Measurements from ENCODE around the gene PRMT6.
"Not testable (repeated sequence)": the region's sequence is repeated elsewhere in the genome, so short reads cannot be mapped to it uniquely, and the experiment has no call there.

Gene PRMT6

DNA sequence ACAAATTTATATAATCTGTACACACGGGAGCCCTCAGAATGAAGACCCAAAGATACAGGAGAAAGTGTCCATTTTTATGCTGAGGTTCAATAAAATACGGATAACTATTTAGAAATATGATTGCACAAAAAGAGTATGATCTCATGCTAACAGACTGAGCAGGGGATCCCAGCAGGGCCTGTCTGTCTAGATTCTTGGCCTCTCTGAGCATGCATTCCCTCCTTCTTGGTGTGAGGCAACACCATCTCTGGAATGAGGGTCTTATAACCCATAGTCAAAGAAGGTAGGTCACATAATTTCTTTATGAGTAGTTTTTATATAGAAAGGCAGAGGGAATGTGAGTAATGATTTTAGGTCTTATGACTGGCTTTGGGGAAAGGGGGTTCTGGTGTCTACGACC is 5.4 kb downstream of the PRMT6 start:
- DNase-seq (ENCODE audit: low read depth) = no peak
- in situ Hi-C loops (cut with HindIII; ENCODE audit: low sequenced_read_pairs) = no loop called here
- H3K4me3 ChIP-seq (ENCODE audit: low read depth, low read length) = no peak overlapping the region
- TF ChIP-seq, protein P1, sequence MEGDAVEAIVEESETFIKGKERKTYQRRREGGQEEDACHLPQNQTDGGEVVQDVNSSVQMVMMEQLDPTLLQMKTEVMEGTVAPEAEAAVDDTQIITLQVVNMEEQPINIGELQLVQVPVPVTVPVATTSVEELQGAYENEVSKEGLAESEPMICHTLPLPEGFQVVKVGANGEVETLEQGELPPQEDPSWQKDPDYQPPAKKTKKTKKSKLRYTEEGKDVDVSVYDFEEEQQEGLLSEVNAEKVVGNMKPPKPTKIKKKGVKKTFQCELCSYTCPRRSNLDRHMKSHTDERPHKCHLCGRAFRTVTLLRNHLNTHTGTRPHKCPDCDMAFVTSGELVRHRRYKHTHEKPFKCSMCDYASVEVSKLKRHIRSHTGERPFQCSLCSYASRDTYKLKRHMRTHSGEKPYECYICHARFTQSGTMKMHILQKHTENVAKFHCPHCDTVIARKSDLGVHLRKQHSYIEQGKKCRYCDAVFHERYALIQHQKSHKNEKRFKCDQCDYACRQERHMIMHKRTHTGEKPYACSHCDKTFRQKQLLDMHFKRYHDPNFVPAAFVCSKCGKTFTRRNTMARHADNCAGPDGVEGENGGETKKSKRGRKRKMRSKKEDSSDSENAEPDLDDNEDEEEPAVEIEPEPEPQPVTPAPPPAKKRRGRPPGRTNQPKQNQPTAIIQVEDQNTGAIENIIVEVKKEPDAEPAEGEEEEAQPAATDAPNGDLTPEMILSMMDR (IDR thresholded peaks at IDR 0.05; ENCODE audit: low read depth, low read length, missing control alignments) = no peak

DNA sequence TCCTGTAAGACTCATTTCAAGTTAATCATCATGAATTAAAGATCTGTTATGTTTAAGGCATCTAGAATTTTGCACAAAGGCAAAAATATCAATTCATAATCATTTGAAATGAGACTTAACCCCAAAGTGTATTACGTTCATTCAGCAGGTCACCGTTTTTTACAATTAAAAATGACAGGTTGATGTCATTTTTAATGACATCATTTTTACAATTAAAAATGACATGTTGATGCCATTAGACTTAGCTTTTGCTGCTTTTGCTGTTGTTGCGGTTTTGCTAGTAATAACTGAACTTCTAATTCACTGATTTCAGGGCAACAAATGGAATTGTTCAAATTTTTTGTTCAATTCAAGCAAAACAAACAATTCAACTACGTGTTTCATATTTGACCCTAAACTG is 17.0 kb downstream of the PRMT6 start:
- TF ChIP-seq, protein P1 (IDR thresholded peaks at IDR 0.05; ENCODE audit: low read depth, low read length, missing control alignments) = no peak
- H3K4me3 ChIP-seq (ENCODE audit: low read depth, low read length) = no peak overlapping the region
- in situ Hi-C loops (cut with HindIII; ENCODE audit: low sequenced_read_pairs) = no loop called here
- DNase-seq (ENCODE audit: low read depth) = no peak

DNA sequence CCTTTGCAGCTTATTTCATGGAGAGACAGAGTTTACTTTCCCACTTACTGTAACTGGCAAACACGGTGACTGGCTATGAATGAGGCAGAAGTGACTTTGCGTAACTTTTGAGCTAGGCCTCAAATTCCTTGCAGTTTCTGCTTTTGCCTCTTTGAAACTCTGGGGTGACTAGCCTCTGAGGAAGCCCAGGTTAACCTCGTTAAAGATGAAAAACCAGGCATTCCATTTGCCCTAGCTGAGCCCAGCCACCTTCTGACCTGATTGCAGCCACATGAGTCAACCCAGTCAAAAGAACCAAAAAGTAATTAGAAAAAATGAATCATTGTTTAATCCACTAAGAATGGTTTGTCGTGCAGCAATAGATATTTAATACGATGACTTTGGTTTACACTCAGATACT is 20.4 kb downstream of the PRMT6 start:
- peak; percentile 32 for DNase-seq (ENCODE audit: low read depth)
- no peak overlapping the region for H3K4me3 ChIP-seq (ENCODE audit: low read depth, low read length)
- TF ChIP-seq, protein P1 (IDR thresholded peaks at IDR 0.05; ENCODE audit: low read depth, low read length, missing control alignments) = no peak
- in situ Hi-C loops (cut with HindIII; ENCODE audit: low sequenced_read_pairs) = no loop called here

DNA sequence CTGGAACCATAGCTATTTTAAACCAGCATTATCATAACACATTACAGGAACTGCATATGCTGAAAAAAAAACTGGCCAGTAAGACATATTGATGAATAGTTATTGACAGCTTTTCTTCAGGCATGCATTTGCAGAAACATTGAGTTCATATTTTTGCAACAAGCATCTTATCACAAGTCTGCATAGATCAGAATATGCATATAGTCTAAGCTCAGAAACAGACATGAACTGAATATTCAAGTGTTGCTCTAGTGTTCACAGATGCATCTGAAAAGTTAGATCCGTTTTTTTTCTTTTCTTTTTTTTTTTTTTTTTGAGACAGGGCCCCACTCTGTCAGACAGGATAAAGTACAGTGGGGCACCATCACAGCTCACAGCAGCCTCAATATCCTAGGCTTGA is 22.8 kb downstream of the PRMT6 start:
- in situ Hi-C loops (cut with HindIII; ENCODE audit: low sequenced_read_pairs) = no loop called here
- no peak overlapping the region for H3K4me3 ChIP-seq (ENCODE audit: low read depth, low read length)
- no peak for DNase-seq (ENCODE audit: low read depth)
- TF ChIP-seq, protein P1 (IDR thresholded peaks at IDR 0.05; ENCODE audit: low read depth, low read length, missing control alignments) = no peak

DNA sequence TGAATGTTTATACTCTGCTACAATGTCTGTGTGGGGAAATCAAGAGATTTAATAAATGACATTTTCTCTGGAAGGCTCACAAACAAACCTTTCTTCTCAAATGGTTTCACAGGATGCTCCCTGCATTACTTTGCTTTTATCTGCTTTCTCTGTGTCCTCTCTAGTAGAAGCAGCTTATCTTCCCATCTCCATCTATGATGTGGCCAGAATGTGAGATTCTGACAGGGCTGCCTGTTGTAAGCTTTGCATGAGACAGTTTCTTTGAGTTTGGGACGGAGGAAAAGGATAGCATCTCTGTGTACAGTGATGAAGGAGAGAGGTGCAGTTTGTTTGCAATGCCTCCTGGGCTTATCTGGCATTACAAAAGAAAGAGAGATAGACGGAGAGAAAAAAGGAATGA is 24.6 kb downstream of the PRMT6 start:
- TF ChIP-seq, protein P1 (IDR thresholded peaks at IDR 0.05; ENCODE audit: low read depth, low read length, missing control alignments) = no peak
- no peak for DNase-seq (ENCODE audit: low read depth)
- no peak overlapping the region for H3K4me3 ChIP-seq (ENCODE audit: low read depth, low read length)
- in situ Hi-C loops (cut with HindIII; ENCODE audit: low sequenced_read_pairs) = no loop called here

DNA sequence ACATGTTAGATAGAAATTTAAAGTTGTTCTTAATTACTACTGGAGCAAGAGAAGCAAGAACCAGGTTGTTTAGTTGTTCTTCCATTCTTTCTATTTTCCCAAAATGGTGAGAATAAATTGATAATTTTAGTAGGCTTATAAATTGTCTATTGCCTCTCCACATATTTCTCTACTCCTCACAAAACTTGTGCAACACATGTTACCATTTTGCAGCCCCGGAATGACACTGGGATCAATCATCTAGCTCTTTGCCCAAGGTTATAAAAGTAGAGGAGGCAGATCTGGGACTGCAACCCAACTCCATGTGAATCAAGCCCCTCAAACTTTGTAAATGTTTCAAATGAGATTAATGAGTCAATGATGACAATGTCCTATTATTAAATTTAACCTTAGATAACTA is 34.9 kb downstream of the PRMT6 start:
- TF ChIP-seq, protein P1 (IDR thresholded peaks at IDR 0.05; ENCODE audit: low read depth, low read length, missing control alignments) = no peak
- in situ Hi-C loops (cut with HindIII; ENCODE audit: low sequenced_read_pairs) = no loop called here

DNA sequence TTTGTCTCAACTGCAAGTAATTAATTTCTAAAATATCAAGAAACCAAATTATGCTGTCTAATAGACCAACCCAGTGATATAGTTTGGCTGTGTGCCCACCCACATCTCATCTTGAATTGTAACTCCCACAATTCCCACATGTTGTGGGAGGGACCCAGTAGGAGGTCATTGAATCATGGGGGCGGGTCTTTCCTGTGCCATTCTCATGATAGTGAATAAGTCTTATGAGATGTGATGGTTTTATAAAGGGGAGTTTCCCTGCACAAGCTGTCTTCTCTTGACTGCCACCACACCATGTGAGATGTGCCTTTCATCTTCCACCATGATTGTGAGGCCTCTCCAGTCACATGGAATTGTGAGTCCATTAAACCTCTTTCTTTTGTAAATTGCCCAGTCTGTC is 36.9 kb downstream of the PRMT6 start:
- in situ Hi-C loops (cut with HindIII; ENCODE audit: low sequenced_read_pairs); DNase-seq (ENCODE audit: low read depth): not testable (repeated sequence)

More for the DNA sequence above, 34.9 kb downstream of the PRMT6 start:
- H3K4me3 ChIP-seq (ENCODE audit: low read depth, low read length) = no peak overlapping the region
- DNase-seq (ENCODE audit: low read depth) = no peak

More for the DNA sequence above, 36.9 kb downstream of the PRMT6 start:
- H3K4me3 ChIP-seq (ENCODE audit: low read depth, low read length) = not testable (repeated sequence)

All from astrocyte of the cerebellum (primary cell).